ENCODE results near the gene SV2B. TPM values are rescaled to one million over a fixed set of nuclear protein-coding genes. Genes with fewer than 3 reads are reported as not detected.

Gene SV2B
- polyA plus RNA-seq, 1 donor = 2.4 TPM

- H3K27ac ChIP-seq (ENCODE audit: low read length) = no peak overlapping the region
- peaks cover 2% of the 10 kb centered on the region for H3K4me1 ChIP-seq (ENCODE audit: control insufficient read depth, insufficient read depth, low read length)
- WGBS (ENCODE audit: insufficient coverage, low lambda C conversion rate) = 83% methylated on average over 2 of the region's 2 CpGs
- DNase-seq = no peak
- H3K4me3 ChIP-seq (ENCODE audit: low read length) = no peak overlapping the region
- no peaks in the 10 kb centered on the region for H3K9me3 ChIP-seq (ENCODE audit: control insufficient read depth, low read depth, low read length)
- no peaks in the 10 kb centered on the region for H3K36me3 ChIP-seq (ENCODE audit: control insufficient read depth, insufficient read depth, low read length)
- H3K27me3 ChIP-seq (ENCODE audit: control insufficient read depth, insufficient read depth, low read length) = peaks cover 34% of the 10 kb centered on the region
Measured at GRCh38 chr15:91304210-91304609, 204.2 kb downstream of the SV2B start.

GRCh38 chr15:91304786-91305185, 204.7 kb downstream of the SV2B start:
- no peaks in the 10 kb centered on the region for H3K36me3 ChIP-seq (ENCODE audit: control insufficient read depth, insufficient read depth, low read length)
- no peak for DNase-seq
- no peak overlapping the region for H3K27ac ChIP-seq (ENCODE audit: low read length)
- 69% methylated on average over 3 of the region's 6 CpGs for WGBS (ENCODE audit: insufficient coverage, low lambda C conversion rate)
- peaks cover 34% of the 10 kb centered on the region for H3K27me3 ChIP-seq (ENCODE audit: control insufficient read depth, insufficient read depth, low read length)
- H3K9me3 ChIP-seq (ENCODE audit: control insufficient read depth, low read depth, low read length) = no peaks in the 10 kb centered on the region
- peaks cover 2% of the 10 kb centered on the region for H3K4me1 ChIP-seq (ENCODE audit: control insufficient read depth, insufficient read depth, low read length)
- H3K4me3 ChIP-seq (ENCODE audit: low read length) = no peak overlapping the region

- WGBS (ENCODE audit: insufficient coverage, low lambda C conversion rate) = 80% methylated on average over 2 of the region's 7 CpGs
Measured at GRCh38 chr15:91306144-91306543, 206.1 kb downstream of the SV2B start.

GRCh38 chr15:91307601-91308000, 207.5 kb downstream of the SV2B start:
- H3K36me3 ChIP-seq (ENCODE audit: control insufficient read depth, insufficient read depth, low read length) = no peaks in the 10 kb centered on the region
- H3K27ac ChIP-seq (ENCODE audit: low read length) = no peak overlapping the region
- WGBS (ENCODE audit: insufficient coverage, low lambda C conversion rate) = no CpG with 5 or more reads among the region's 2 CpGs
- peaks cover 2% of the 10 kb centered on the region for H3K4me1 ChIP-seq (ENCODE audit: control insufficient read depth, insufficient read depth, low read length)
- H3K9me3 ChIP-seq (ENCODE audit: control insufficient read depth, low read depth, low read length) = no peaks in the 10 kb centered on the region
- peaks cover 30% of the 10 kb centered on the region for H3K27me3 ChIP-seq (ENCODE audit: control insufficient read depth, insufficient read depth, low read length)
- H3K4me3 ChIP-seq (ENCODE audit: low read length) = no peak overlapping the region
- DNase-seq = no peak

More at GRCh38 chr15:91306144-91306543, 206.1 kb downstream of the SV2B start:
- Histone ChIP-seq H3K9me3 (ENCODE audit: control insufficient read depth, low read depth, low read length) (no peaks in the 10 kb centered on the region), H3K4me1 (ENCODE audit: control insufficient read depth, insufficient read depth, low read length) (peaks cover 2% of the 10 kb centered on the region), H3K27ac (ENCODE audit: low read length) (no peak overlapping the region), H3K36me3 (ENCODE audit: control insufficient read depth, insufficient read depth, low read length) (no peaks in the 10 kb centered on the region), H3K27me3 (ENCODE audit: control insufficient read depth, insufficient read depth, low read length) (peaks cover 30% of the 10 kb centered on the region), H3K4me3 (ENCODE audit: low read length) (no peak overlapping the region)
- DNase-seq = no peak

- peaks cover 28% of the 10 kb centered on the region for H3K27me3 ChIP-seq (ENCODE audit: control insufficient read depth, insufficient read depth, low read length)
Measured at GRCh38 chr15:91308199-91308598, 208.1 kb downstream of the SV2B start.

GRCh38 chr15:91308855-91309254, 208.8 kb downstream of the SV2B start:
- no peak overlapping the region for H3K27ac ChIP-seq (ENCODE audit: low read length)
- WGBS (ENCODE audit: insufficient coverage, low lambda C conversion rate) = 80% methylated on average over 1 of the region's 4 CpGs
- H3K36me3 ChIP-seq (ENCODE audit: control insufficient read depth, insufficient read depth, low read length) = no peaks in the 10 kb centered on the region
- peaks cover 22% of the 10 kb centered on the region for H3K27me3 ChIP-seq (ENCODE audit: control insufficient read depth, insufficient read depth, low read length)
- H3K9me3 ChIP-seq (ENCODE audit: control insufficient read depth, low read depth, low read length) = no peaks in the 10 kb centered on the region
- H3K4me1 ChIP-seq (ENCODE audit: control insufficient read depth, insufficient read depth, low read length) = no peaks in the 10 kb centered on the region
- no peak for DNase-seq
- H3K4me3 ChIP-seq (ENCODE audit: low read length) = no peak overlapping the region

More at GRCh38 chr15:91308199-91308598, 208.1 kb downstream of the SV2B start:
- Histone ChIP-seq H3K27ac (ENCODE audit: low read length) (no peak overlapping the region), H3K36me3 (ENCODE audit: control insufficient read depth, insufficient read depth, low read length) (no peaks in the 10 kb centered on the region), H3K9me3 (ENCODE audit: control insufficient read depth, low read depth, low read length) (no peaks in the 10 kb centered on the region), H3K4me3 (ENCODE audit: low read length) (no peak overlapping the region), H3K4me1 (ENCODE audit: control insufficient read depth, insufficient read depth, low read length) (no peaks in the 10 kb centered on the region)
- DNase-seq = no peak
- no CpG with 5 or more reads among the region's 4 CpGs for WGBS (ENCODE audit: insufficient coverage, low lambda C conversion rate)

GRCh38 chr15:91311986-91312385, 211.9 kb downstream of the SV2B start:
- H3K4me1 ChIP-seq (ENCODE audit: control insufficient read depth, insufficient read depth, low read length) = no peaks in the 10 kb centered on the region
- H3K27me3 ChIP-seq (ENCODE audit: control insufficient read depth, insufficient read depth, low read length) = peaks cover 6% of the 10 kb centered on the region
- no CpG with 5 or more reads among the region's 2 CpGs for WGBS (ENCODE audit: insufficient coverage, low lambda C conversion rate)
- no peak overlapping the region for H3K4me3 ChIP-seq (ENCODE audit: low read length)
- no peak overlapping the region for H3K27ac ChIP-seq (ENCODE audit: low read length)
- H3K9me3 ChIP-seq (ENCODE audit: control insufficient read depth, low read depth, low read length) = no peaks in the 10 kb centered on the region
- no peak for DNase-seq
- no peaks in the 10 kb centered on the region for H3K36me3 ChIP-seq (ENCODE audit: control insufficient read depth, insufficient read depth, low read length)

- no peak for DNase-seq
- Histone ChIP-seq H3K4me1 (ENCODE audit: control insufficient read depth, insufficient read depth, low read length) (no peaks in the 10 kb centered on the region), H3K4me3 (ENCODE audit: low read length) (no peak overlapping the region), H3K27ac (ENCODE audit: low read length) (no peak overlapping the region), H3K9me3 (ENCODE audit: control insufficient read depth, low read depth, low read length) (no peaks in the 10 kb centered on the region), H3K36me3 (ENCODE audit: control insufficient read depth, insufficient read depth, low read length) (no peaks in the 10 kb centered on the region), H3K27me3 (ENCODE audit: control insufficient read depth, insufficient read depth, low read length) (no peaks in the 10 kb centered on the region)
- WGBS (ENCODE audit: insufficient coverage, low lambda C conversion rate) = 80% methylated on average over 2 of the region's 7 CpGs
Measured at GRCh38 chr15:91316126-91316525, 216.1 kb downstream of the SV2B start.

GRCh38 chr15:91318516-91318915, 218.5 kb downstream of the SV2B start:
- no peak for DNase-seq
- WGBS (ENCODE audit: insufficient coverage, low lambda C conversion rate) = 27% methylated on average over 2 of the region's 3 CpGs

GRCh38 chr15:91318931-91319330, 218.9 kb downstream of the SV2B start:
- WGBS (ENCODE audit: insufficient coverage, low lambda C conversion rate) = no CpG with 5 or more reads among the region's 3 CpGs
- no peak for DNase-seq
- no peak overlapping the region for H3K4me3 ChIP-seq (ENCODE audit: low read length)
- no peaks in the 10 kb centered on the region for H3K27me3 ChIP-seq (ENCODE audit: control insufficient read depth, insufficient read depth, low read length)
- no peaks in the 10 kb centered on the region for H3K4me1 ChIP-seq (ENCODE audit: control insufficient read depth, insufficient read depth, low read length)
- no peak overlapping the region for H3K27ac ChIP-seq (ENCODE audit: low read length)
- H3K9me3 ChIP-seq (ENCODE audit: control insufficient read depth, low read depth, low read length) = no peaks in the 10 kb centered on the region
- no peaks in the 10 kb centered on the region for H3K36me3 ChIP-seq (ENCODE audit: control insufficient read depth, insufficient read depth, low read length)

More at GRCh38 chr15:91318516-91318915, 218.5 kb downstream of the SV2B start:
- Histone ChIP-seq H3K4me3 (ENCODE audit: low read length) (no peak overlapping the region), H3K4me1 (ENCODE audit: control insufficient read depth, insufficient read depth, low read length) (no peaks in the 10 kb centered on the region), H3K9me3 (ENCODE audit: control insufficient read depth, low read depth, low read length) (no peaks in the 10 kb centered on the region), H3K27ac (ENCODE audit: low read length) (no peak overlapping the region), H3K36me3 (ENCODE audit: control insufficient read depth, insufficient read depth, low read length) (no peaks in the 10 kb centered on the region), H3K27me3 (ENCODE audit: control insufficient read depth, insufficient read depth, low read length) (no peaks in the 10 kb centered on the region)

GRCh38 chr15:91319371-91320059, 219.5 kb downstream of the SV2B start:
- WGBS (ENCODE audit: insufficient coverage, low lambda C conversion rate) = 77% methylated on average over 2 of the region's 5 CpGs
- no peaks in the 10 kb centered on the region for H3K9me3 ChIP-seq (ENCODE audit: control insufficient read depth, low read depth, low read length)
- H3K4me1 ChIP-seq (ENCODE audit: control insufficient read depth, insufficient read depth, low read length) = no peaks in the 10 kb centered on the region
- no peak overlapping the region for H3K27ac ChIP-seq (ENCODE audit: low read length)
- H3K4me3 ChIP-seq (ENCODE audit: low read length) = no peak overlapping the region
- H3K27me3 ChIP-seq (ENCODE audit: control insufficient read depth, insufficient read depth, low read length) = no peaks in the 10 kb centered on the region
- no peaks in the 10 kb centered on the region for H3K36me3 ChIP-seq (ENCODE audit: control insufficient read depth, insufficient read depth, low read length)
- no peak for DNase-seq

All from large intestine (tissue), 3 donors.